ENCODE results near the gene CTDSPL2. TPM values are rescaled to one million over a fixed set of nuclear protein-coding genes. Genes with fewer than 3 reads are reported as not detected.

CTDSPL2 gene
- total RNA-seq, 1 experiment from 2014 or later, result 38.2 TPM

GRCh38 chr15:44565387-44566154 is 138.1 kb downstream of the CTDSPL2 start:
- intact Hi-C loops (cut with micrococcal nuclease), result no loop called here
- CTCF ChIA-PET, result no interaction called here
- BruUV-seq (replicated peaks), result no TSS peak
- Mint-ChIP-seq H3K27ac (ENCODE audit: low read depth, unreplicated experiment) (no peak overlapping the region), H3K4me3 (ENCODE audit: unreplicated experiment) (no peak overlapping the region), H3K36me3 (ENCODE audit: insufficient read depth, unreplicated experiment) (peaks cover 90% of the 10 kb centered on the region), H3K27me3 (ENCODE audit: insufficient read depth, unreplicated experiment) (no peaks in the 10 kb centered on the region), H3K4me1 (ENCODE audit: insufficient read depth, unreplicated experiment) (no peaks in the 10 kb centered on the region), H3K9me3 (ENCODE audit: unreplicated experiment) (no peaks in the 10 kb centered on the region)
- no peak for TF ChIP-seq CTCF (IDR thresholded peaks at IDR 0.05; ENCODE audit: unreplicated experiment)
- POLR2A ChIA-PET, result no interaction called here
- DNase-seq (ENCODE audit: unreplicated experiment), result no peak

- H3K36me3 Mint-ChIP-seq (ENCODE audit: insufficient read depth, unreplicated experiment), result peaks cover 87% of the 10 kb centered on the region
Observed at GRCh38 chr15:44566155-44566540, 138.7 kb downstream of the CTDSPL2 start.

GRCh38 chr15:44568338-44568737 is 140.9 kb downstream of the CTDSPL2 start:
- Mint-ChIP-seq H3K4me1 (ENCODE audit: insufficient read depth, unreplicated experiment) (no peaks in the 10 kb centered on the region), H3K4me3 (ENCODE audit: unreplicated experiment) (no peak overlapping the region), H3K9me3 (ENCODE audit: unreplicated experiment) (no peaks in the 10 kb centered on the region), H3K36me3 (ENCODE audit: insufficient read depth, unreplicated experiment) (peaks cover 87% of the 10 kb centered on the region), H3K27me3 (ENCODE audit: insufficient read depth, unreplicated experiment) (no peaks in the 10 kb centered on the region), H3K27ac (ENCODE audit: low read depth, unreplicated experiment) (no peak overlapping the region)
- DNase-seq (ENCODE audit: unreplicated experiment), result no peak
- no TSS peak for BruUV-seq (replicated peaks)
- TF ChIP-seq CTCF (IDR thresholded peaks at IDR 0.05; ENCODE audit: unreplicated experiment), result no peak
- CTCF ChIA-PET, result interaction anchor here (0.6 to 4.9 kb wide), 3 partner anchors 10 to 30 kb away, joined by 3 to 35 read pairs (median 10); no protein-coding TSS in a partner anchor
- intact Hi-C loops (cut with micrococcal nuclease), result no loop called here
- POLR2A ChIA-PET, result interaction anchor here (0.7 kb wide), 1 partner anchor 9 kb away, joined by 5 read pairs; no protein-coding TSS in a partner anchor

More at GRCh38 chr15:44566155-44566540, 138.7 kb downstream of the CTDSPL2 start:
- DNase-seq (ENCODE audit: unreplicated experiment), result no peak
- no peaks in the 10 kb centered on the region for H3K9me3 Mint-ChIP-seq (ENCODE audit: unreplicated experiment)
- intact Hi-C loops (cut with micrococcal nuclease), result no loop called here
- no peaks in the 10 kb centered on the region for H3K27me3 Mint-ChIP-seq (ENCODE audit: insufficient read depth, unreplicated experiment)
- BruUV-seq (replicated peaks), result no TSS peak
- H3K4me3 Mint-ChIP-seq (ENCODE audit: unreplicated experiment), result no peak overlapping the region
- H3K27ac Mint-ChIP-seq (ENCODE audit: low read depth, unreplicated experiment), result no peak overlapping the region
- POLR2A ChIA-PET, result no interaction called here
- H3K4me1 Mint-ChIP-seq (ENCODE audit: insufficient read depth, unreplicated experiment), result no peaks in the 10 kb centered on the region
- TF ChIP-seq CTCF (IDR thresholded peaks at IDR 0.05; ENCODE audit: unreplicated experiment), result no peak
- CTCF ChIA-PET, result interaction anchor here (0.5 to 0.8 kb wide), 2 partner anchors 9 to 172 kb away, joined by 3 read pairs; no protein-coding TSS in a partner anchor

GRCh38 chr15:44569316-44569715 is 141.9 kb downstream of the CTDSPL2 start:
- Mint-ChIP-seq H3K36me3 (ENCODE audit: insufficient read depth, unreplicated experiment) (peaks cover 88% of the 10 kb centered on the region), H3K27ac (ENCODE audit: low read depth, unreplicated experiment) (no peak overlapping the region), H3K27me3 (ENCODE audit: insufficient read depth, unreplicated experiment) (no peaks in the 10 kb centered on the region), H3K4me3 (ENCODE audit: unreplicated experiment) (no peak overlapping the region), H3K4me1 (ENCODE audit: insufficient read depth, unreplicated experiment) (no peaks in the 10 kb centered on the region), H3K9me3 (ENCODE audit: unreplicated experiment) (no peaks in the 10 kb centered on the region)
- no peak for TF ChIP-seq CTCF (IDR thresholded peaks at IDR 0.05; ENCODE audit: unreplicated experiment)
- no TSS peak for BruUV-seq (replicated peaks)
- ChIA-PET CTCF (interaction anchor here (0.6 to 4.9 kb wide), 3 partner anchors 9 to 34 kb away, joined by 3 to 35 read pairs (median 10); no protein-coding TSS in a partner anchor), POLR2A (interaction anchor here (0.9 kb wide), 1 partner anchor 10 kb away, joined by 3 read pairs; no protein-coding TSS in a partner anchor)
- intact Hi-C loops (cut with micrococcal nuclease), result no loop called here
- DNase-seq (ENCODE audit: unreplicated experiment), result no peak
